ENCODE data around the gene PDE1C. TPM values are rescaled to one million over a fixed set of nuclear protein-coding genes. Genes with fewer than 3 reads are reported as not detected.

Gene PDE1C
- total RNA-seq, 2 experiments from 2014 or later, result not detected

- TF ChIP-seq EZH2phosphoT487 (IDR thresholded peaks at IDR 0.05; ENCODE audit: borderline replicate concordance, low read depth, low read length), result no peak
- no peak for TF ChIP-seq CTCF (conservative IDR thresholded peaks at IDR 0.05; ENCODE audit: low read length)
- Histone ChIP-seq H3K9me3 (ENCODE audit: low read length) (no peaks in the 10 kb centered on the region), H3K27ac (ENCODE audit: low read depth, low read length, poor library complexity, severe bottlenecking) (no peak overlapping the region), H3K4me2 (ENCODE audit: low read length) (no peak overlapping the region), H3K9me2 (ENCODE audit: insufficient read depth, low read length) (no peaks in the 10 kb centered on the region), H3K36me3 (ENCODE audit: insufficient read depth, low read length) (no peaks in the 10 kb centered on the region), H4K20me1 (ENCODE audit: insufficient read depth, low read length) (no peaks in the 10 kb centered on the region), H3K79me2 (ENCODE audit: insufficient read depth, low read depth, low read length) (no peaks in the 10 kb centered on the region), H2AFZ (ENCODE audit: low read length) (no peak overlapping the region), H3K4me3 (ENCODE audit: low read depth, low read length, poor library complexity, severe bottlenecking) (no peak overlapping the region), H3K4me1 (ENCODE audit: insufficient read depth, low read length, poor library complexity, severe bottlenecking) (no peaks in the 10 kb centered on the region)
- CTCF ChIA-PET (ENCODE audit: unreplicated experiment), result no interaction called here
- POLR2A ChIA-PET, result interaction anchor here (0.6 to 0.7 kb wide), 2 partner anchors 11 to 595 kb away, joined by 5 to 8 read pairs; no protein-coding TSS in a partner anchor
- no TSS peak for BruUV-seq (replicated peaks)
- intact Hi-C loops (cut with micrococcal nuclease; ENCODE audit: unreplicated experiment), result loop anchor here (10.0 kb wide), 1 partner anchor 457 kb away; no protein-coding TSS in a partner anchor
- DNase-seq (ENCODE audit: low spot score), result no peak
Measured at GRCh38 chr7:31747553-31747952, 322.7 kb downstream of the PDE1C start.

GRCh38 chr7:31744294-31744874 lies 325.8 kb downstream of the PDE1C start:
- Histone ChIP-seq H3K9me3 (ENCODE audit: low read length) (no peaks in the 10 kb centered on the region), H3K4me2 (ENCODE audit: low read length) (no peak overlapping the region), H3K27ac (ENCODE audit: low read depth, low read length, poor library complexity, severe bottlenecking) (no peak overlapping the region), H3K9me2 (ENCODE audit: insufficient read depth, low read length) (no peaks in the 10 kb centered on the region), H3K4me3 (ENCODE audit: low read depth, low read length, poor library complexity, severe bottlenecking) (no peak overlapping the region), H2AFZ (ENCODE audit: low read length) (no peak overlapping the region), H4K20me1 (ENCODE audit: insufficient read depth, low read length) (no peaks in the 10 kb centered on the region), H3K4me1 (ENCODE audit: insufficient read depth, low read length, poor library complexity, severe bottlenecking) (no peaks in the 10 kb centered on the region), H3K79me2 (ENCODE audit: insufficient read depth, low read depth, low read length) (no peaks in the 10 kb centered on the region), H3K36me3 (ENCODE audit: insufficient read depth, low read length) (no peaks in the 10 kb centered on the region)
- DNase-seq (ENCODE audit: low spot score), result peak; percentile 60
- ChIA-PET CTCF (ENCODE audit: unreplicated experiment) (interaction anchor here (0.7 kb wide), 1 partner anchor 310 kb away, joined by 3 read pairs; no protein-coding TSS in a partner anchor), POLR2A (no interaction called here)
- TF ChIP-seq CTCF (conservative IDR thresholded peaks at IDR 0.05; ENCODE audit: low read length), result peak; percentile 88
- TF ChIP-seq EZH2phosphoT487 (IDR thresholded peaks at IDR 0.05; ENCODE audit: borderline replicate concordance, low read depth, low read length), result no peak
- intact Hi-C loops (cut with micrococcal nuclease; ENCODE audit: unreplicated experiment), result loop anchor here (2.0 to 10.0 kb wide), 3 partner anchors 318 to 602 kb away; no protein-coding TSS in a partner anchor
- BruUV-seq (replicated peaks), result no TSS peak

- Histone ChIP-seq H3K36me3 (ENCODE audit: insufficient read depth, low read length) (no peaks in the 10 kb centered on the region), H3K4me1 (ENCODE audit: insufficient read depth, low read length, poor library complexity, severe bottlenecking) (no peaks in the 10 kb centered on the region), H3K79me2 (ENCODE audit: insufficient read depth, low read depth, low read length) (no peaks in the 10 kb centered on the region), H3K27ac (ENCODE audit: low read depth, low read length, poor library complexity, severe bottlenecking) (no peak overlapping the region), H3K4me3 (ENCODE audit: low read depth, low read length, poor library complexity, severe bottlenecking) (no peak overlapping the region), H3K4me2 (ENCODE audit: low read length) (no peak overlapping the region), H4K20me1 (ENCODE audit: insufficient read depth, low read length) (no peaks in the 10 kb centered on the region), H2AFZ (ENCODE audit: low read length) (no peak overlapping the region), H3K9me3 (ENCODE audit: low read length) (no peaks in the 10 kb centered on the region), H3K9me2 (ENCODE audit: insufficient read depth, low read length) (no peaks in the 10 kb centered on the region)
- ChIA-PET CTCF (ENCODE audit: unreplicated experiment) (interaction anchor here (0.7 kb wide), 1 partner anchor 31 kb away, joined by 3 read pairs; no protein-coding TSS in a partner anchor), POLR2A (interaction anchor here (0.6 kb wide), 1 partner anchor 423 kb away, joined by 3 read pairs; no protein-coding TSS in a partner anchor)
- TF ChIP-seq CTCF (conservative IDR thresholded peaks at IDR 0.05; ENCODE audit: low read length) (no peak), EZH2phosphoT487 (IDR thresholded peaks at IDR 0.05; ENCODE audit: borderline replicate concordance, low read depth, low read length) (no peak)
- intact Hi-C loops (cut with micrococcal nuclease; ENCODE audit: unreplicated experiment), result loop anchor here (10.0 kb wide), 1 partner anchor 463 kb away; no protein-coding TSS in a partner anchor
- BruUV-seq (replicated peaks), result no TSS peak
- no peak for DNase-seq (ENCODE audit: low spot score)
Measured at GRCh38 chr7:31741852-31742251, 328.4 kb downstream of the PDE1C start.
